Activated naive CD4-positive, alpha-beta T cell treated with anti-CD3 and anti-CD28 coated beads, Interleukin-2, amount 50 U/mL, for 24 hours (primary cell): ENCODE results near the gene FCER1A.

Experiments used
- H3K27ac Mint-ChIP-seq: one replicate; pipeline ENCODE4 v1.8.0; 2021; ENCODE audit warnings: mild to moderate bottlenecking, mixed read lengths
- H3K27me3 Mint-ChIP-seq: one replicate; pipeline ENCODE4 v1.8.0; 2021; ENCODE audit warnings: mixed read lengths
- H3K36me3 Mint-ChIP-seq: one replicate; pipeline ENCODE4 v1.8.0; 2021; ENCODE audit warnings: mixed read lengths
- H3K4me1 Mint-ChIP-seq: one replicate; pipeline ENCODE4 v1.8.0; 2021; ENCODE audit warnings: mixed read lengths
- H3K4me3 Mint-ChIP-seq: one replicate; pipeline ENCODE4 v1.8.0; 2021; ENCODE audit warnings: mild to moderate bottlenecking, mixed read lengths
- H3K9me3 Mint-ChIP-seq: one replicate; pipeline ENCODE4 v1.8.0; 2021; ENCODE audit warnings: mixed read lengths

Gene FCER1A

DNA sequence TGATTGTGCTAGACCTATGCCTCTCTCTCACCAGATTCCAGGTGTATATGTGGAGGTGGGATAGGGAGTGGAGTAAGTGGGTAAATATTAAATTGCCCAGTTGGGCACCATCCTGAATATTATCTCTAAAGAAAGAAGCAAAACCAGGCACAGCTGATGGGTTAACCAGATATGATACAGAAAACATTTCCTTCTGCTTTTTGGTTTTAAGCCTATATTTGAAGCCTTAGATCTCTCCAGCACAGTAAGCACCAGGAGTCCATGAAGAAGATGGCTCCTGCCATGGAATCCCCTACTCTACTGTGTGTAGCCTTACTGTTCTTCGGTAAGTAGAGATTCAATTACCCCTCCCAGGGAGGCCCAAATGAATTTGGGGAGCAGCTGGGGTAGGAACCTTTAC lies at the start of gene FCER1A:
FCER1A (plus strand) TSS at position 242 of the 400 bp plus-strand sequence; CDS start at position 271, 29 bp downstream.
- Mint-ChIP-seq H3K4me3 (no peak within 1 kb of the TSS), H3K27ac (no peak within 1 kb of the TSS), H3K27me3 (peaks cover 9% of the 10 kb centered on the region), H3K4me1 (no peaks in the 10 kb centered on the region), H3K36me3 (no peaks in the 10 kb centered on the region), H3K9me3 (no peaks in the 10 kb centered on the region)

DNA sequence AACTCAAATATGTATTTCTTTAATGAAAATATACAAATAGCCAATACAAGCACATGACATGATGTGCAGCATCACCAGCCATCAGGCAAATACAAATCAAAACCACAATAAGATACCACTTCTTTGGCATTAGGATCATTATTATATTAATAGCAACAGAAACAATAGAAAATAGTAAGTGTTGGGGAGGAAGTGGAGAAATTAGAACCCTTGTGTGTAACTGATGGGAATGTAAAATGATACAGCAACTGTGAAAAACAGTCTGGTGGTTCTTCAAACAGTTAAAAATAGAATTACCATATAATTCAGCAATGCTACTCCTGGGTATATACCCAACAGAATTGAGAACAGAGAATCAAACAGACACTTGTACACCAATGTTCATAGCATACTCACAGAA lies 40.8 kb upstream of the FCER1A start:
- Mint-ChIP-seq H3K9me3 (no peaks in the 10 kb centered on the region), H3K4me1 (peaks cover 2% of the 10 kb centered on the region), H3K36me3 (no peaks in the 10 kb centered on the region), H3K27ac (no peak overlapping the region), H3K27me3 (peaks cover 9% of the 10 kb centered on the region), H3K4me3 (no peak overlapping the region)

DNA sequence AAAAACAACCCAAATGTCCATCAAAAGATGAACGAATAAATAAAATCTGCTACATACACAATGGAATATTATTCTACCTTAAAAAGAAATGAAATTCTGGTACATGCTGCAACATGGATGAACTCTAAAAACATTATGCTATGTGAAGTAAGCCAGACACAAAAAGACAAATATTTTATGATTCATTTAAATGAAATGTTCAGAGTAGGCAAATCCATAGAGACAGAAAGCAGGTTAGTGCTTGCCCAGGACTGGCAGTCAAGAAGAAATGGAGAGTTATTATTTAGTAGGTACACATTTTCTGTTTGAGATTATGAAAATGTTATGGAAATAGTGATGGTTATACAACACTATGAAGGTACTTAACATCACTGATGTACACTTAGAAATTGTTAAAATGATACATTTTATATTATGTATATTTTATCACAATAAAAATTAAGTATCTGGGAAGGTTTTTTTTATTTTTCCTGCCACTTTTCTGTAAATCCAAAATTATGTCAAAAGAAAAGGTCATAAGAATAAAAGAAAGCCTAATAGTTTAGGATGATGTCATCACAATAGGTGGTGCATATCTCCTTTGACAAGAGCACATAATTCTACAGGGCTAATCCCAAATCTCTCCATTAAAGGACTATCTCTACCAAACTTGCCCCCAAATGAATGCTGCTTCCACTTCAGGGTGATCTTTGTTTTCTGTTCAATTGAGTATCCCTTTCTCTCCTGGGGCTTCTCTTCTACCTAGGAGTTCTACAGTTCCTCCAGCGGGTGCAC lies 40.2 kb upstream of the FCER1A start:
- no peaks in the 10 kb centered on the region for H3K9me3 Mint-ChIP-seq
- H3K4me3 Mint-ChIP-seq, result no peak overlapping the region
- H3K27me3 Mint-ChIP-seq, result peaks cover 10% of the 10 kb centered on the region
- H3K36me3 Mint-ChIP-seq, result no peaks in the 10 kb centered on the region
- H3K27ac Mint-ChIP-seq, result no peak overlapping the region
- peaks cover 4% of the 10 kb centered on the region for H3K4me1 Mint-ChIP-seq

DNA sequence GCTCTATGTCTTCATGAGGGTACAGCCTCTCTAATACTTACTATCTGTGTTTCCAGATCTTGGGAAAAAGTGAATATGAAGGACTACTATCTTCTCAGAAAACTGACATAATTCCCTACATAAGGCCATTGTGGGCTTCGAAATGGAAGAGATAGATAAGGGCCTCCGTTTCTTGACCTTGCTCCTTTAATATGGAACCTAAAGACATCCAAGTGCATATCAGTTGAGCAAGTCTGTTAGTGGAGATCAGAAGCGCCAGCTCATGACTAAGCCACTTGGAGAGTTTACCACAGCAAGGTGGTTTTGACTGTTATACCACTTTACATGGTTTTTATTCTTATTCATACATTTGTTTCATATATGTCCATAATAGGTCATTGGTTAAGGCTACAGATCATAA lies 35.3 kb upstream of the FCER1A start:
- no peaks in the 10 kb centered on the region for H3K9me3 Mint-ChIP-seq
- no peaks in the 10 kb centered on the region for H3K36me3 Mint-ChIP-seq
- peaks cover 27% of the 10 kb centered on the region for H3K27me3 Mint-ChIP-seq
- peaks cover 4% of the 10 kb centered on the region for H3K4me1 Mint-ChIP-seq
- H3K27ac Mint-ChIP-seq, result no peak overlapping the region
- H3K4me3 Mint-ChIP-seq, result no peak overlapping the region

DNA sequence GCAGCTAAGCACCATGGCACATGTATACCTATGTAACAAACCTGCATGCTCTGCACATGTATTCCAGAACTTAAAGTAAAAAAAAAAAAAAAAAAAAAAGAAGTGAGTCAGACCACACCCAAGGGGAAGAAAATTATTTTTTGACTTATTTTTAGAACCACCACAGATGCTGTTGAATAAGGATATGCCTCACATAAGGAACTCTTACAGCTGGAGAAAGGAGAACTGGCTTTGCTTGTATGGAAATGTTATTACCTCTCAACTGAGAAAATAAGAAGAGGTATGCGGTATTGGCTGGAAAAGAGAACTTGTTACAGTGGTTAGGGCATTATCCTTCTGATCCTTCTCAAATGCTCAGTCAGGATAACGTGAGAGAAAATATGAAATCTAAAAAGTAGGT lies 27.5 kb upstream of the FCER1A start:
- Mint-ChIP-seq H3K27me3 (peaks cover 11% of the 10 kb centered on the region), H3K9me3 (no peaks in the 10 kb centered on the region), H3K4me3 (no peak overlapping the region), H3K4me1 (no peaks in the 10 kb centered on the region), H3K27ac (no peak overlapping the region), H3K36me3 (no peaks in the 10 kb centered on the region)

DNA sequence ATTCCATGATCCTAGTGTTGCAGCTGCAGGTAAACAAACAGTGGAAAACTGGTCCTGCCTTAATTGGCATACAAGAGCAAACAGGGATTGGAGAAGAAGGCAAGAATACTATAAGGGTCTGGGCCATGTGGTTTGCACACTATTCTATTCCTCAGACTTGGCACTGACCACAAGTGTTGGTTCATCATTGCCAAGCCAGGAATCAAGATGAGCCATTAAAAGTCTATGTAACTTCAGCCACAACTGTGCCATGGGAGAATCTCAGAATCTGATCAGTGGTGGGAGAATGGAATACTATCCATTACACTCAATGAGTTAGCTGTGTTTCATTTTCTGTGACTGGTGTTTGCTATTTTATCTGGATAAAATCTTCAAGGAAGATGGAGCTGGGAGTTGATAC lies 26.2 kb upstream of the FCER1A start:
- Mint-ChIP-seq H3K27ac (no peak overlapping the region), H3K27me3 (peaks cover 4% of the 10 kb centered on the region), H3K9me3 (no peaks in the 10 kb centered on the region), H3K36me3 (no peaks in the 10 kb centered on the region), H3K4me3 (no peak overlapping the region), H3K4me1 (no peaks in the 10 kb centered on the region)

DNA sequence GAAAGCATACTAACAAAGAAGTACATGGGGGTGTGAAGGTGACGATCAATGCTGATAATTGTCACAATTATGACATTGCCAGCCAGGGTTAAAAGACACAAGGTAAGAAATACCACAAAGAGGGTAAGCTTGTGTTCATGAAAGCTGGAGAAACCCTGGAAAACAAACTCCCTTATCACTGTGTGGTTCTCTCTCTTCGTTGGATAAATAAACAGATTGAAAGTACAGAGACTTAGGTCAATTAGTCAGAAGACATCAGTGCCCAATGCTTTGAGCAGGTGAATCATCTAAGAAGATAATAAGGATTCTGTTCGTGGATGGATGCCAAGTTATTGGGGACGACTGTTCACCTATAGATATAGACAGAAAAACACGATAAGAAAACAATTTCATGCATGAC lies 22.4 kb upstream of the FCER1A start:
- H3K36me3 Mint-ChIP-seq, result no peaks in the 10 kb centered on the region
- H3K4me1 Mint-ChIP-seq, result no peaks in the 10 kb centered on the region
- no peaks in the 10 kb centered on the region for H3K9me3 Mint-ChIP-seq
- H3K27me3 Mint-ChIP-seq, result peaks cover 3% of the 10 kb centered on the region
- H3K27ac Mint-ChIP-seq, result no peak overlapping the region
- no peak overlapping the region for H3K4me3 Mint-ChIP-seq

DNA sequence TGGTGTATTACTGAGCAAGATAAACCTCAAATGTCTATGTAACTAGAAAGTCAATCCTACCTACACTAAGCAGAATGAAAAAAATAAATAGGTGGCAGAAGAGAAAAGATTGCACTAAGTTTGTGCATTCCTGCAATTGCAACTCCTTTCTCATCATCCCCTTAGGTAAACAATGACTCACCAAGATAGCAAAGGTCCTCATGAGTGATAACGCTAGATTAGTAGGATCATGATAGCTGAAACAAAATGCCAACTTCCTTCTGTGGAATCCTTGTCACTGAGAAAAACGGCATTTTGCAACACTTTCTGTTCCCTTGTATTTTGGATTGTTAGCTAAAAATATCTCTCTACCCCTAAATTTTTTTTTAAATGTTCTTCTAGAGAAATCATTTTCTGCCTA lies 20.0 kb upstream of the FCER1A start:
- Mint-ChIP-seq H3K36me3 (no peaks in the 10 kb centered on the region), H3K9me3 (no peaks in the 10 kb centered on the region), H3K4me1 (no peaks in the 10 kb centered on the region), H3K27me3 (peaks cover 1% of the 10 kb centered on the region), H3K27ac (no peak overlapping the region), H3K4me3 (no peak overlapping the region)

DNA sequence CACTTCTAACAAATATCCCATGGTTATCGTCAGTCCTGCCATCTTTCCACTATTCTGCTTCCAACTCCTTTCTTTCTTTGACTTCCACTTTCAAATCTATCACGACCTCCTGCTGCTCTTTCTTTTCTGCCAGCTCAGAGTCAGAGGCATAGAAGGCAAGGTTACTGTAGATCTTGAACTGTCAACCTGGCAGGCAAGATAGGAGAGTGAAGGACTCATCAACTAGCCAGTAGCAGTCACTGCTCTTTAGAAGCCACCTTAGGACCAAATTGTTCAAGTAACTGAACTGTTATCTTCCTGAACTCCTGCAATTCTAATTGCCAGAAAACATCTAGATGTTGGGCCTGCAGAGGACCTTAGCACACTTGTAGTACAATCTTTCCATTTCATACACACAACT lies 13.1 kb upstream of the FCER1A start:
- H3K27ac Mint-ChIP-seq, result no peak overlapping the region
- H3K9me3 Mint-ChIP-seq, result no peaks in the 10 kb centered on the region
- peaks cover 8% of the 10 kb centered on the region for H3K27me3 Mint-ChIP-seq
- no peaks in the 10 kb centered on the region for H3K4me1 Mint-ChIP-seq
- H3K36me3 Mint-ChIP-seq, result no peaks in the 10 kb centered on the region
- no peak overlapping the region for H3K4me3 Mint-ChIP-seq

DNA sequence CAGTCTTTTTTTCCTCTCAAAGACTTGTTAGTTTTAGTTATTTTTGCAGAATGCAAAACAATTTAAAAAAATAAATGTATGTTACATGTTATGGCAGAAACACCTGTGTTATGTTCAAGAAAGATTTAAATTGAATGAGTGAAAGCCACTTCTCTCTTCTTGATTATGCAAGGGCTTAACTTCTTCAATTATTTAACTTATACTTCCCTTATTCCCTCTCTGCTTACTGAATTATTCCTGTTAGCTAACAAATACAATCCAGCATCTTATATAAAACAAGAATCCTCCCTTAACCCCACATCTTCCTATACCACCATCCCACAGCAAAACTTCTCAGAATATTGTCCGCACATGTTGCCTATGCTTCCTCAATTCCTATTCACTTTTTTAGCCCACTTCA lies 10.7 kb upstream of the FCER1A start:
- Mint-ChIP-seq H3K36me3 (no peaks in the 10 kb centered on the region), H3K4me3 (no peak overlapping the region), H3K27ac (no peak overlapping the region), H3K27me3 (peaks cover 8% of the 10 kb centered on the region), H3K4me1 (no peaks in the 10 kb centered on the region), H3K9me3 (no peaks in the 10 kb centered on the region)

DNA sequence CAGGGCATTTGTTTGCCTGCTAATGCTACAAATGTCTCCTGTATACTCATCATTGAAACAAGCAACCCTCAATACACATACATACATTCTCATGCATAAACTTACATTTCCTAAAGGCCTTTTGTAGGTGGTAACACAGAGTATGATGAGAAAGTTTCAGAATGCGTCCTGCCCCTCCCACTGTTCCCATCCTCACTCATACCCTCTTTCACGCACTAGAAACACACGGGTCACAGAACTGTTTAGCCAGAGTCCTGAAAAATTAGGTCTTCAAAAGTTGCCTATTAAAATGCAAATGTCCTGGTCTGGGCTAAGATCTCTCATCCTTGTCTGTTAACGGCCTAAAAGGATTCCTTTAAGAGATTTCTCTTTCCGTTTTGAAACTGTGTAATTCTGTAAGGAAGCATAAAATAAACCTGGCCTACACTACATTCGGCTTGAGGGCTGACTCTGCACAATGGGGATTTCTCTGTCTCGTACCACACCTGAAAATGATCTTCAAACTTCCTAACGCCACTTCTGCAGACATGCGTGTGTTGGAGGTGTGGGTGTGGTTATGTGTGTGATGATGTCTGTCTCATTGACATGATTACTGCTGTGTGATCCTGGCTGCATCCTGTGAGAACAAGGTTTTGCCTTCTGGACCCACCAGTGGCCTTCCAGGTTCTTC lies 5.3 kb upstream of the FCER1A start:
- Mint-ChIP-seq H3K4me3 (no peak overlapping the region), H3K4me1 (no peaks in the 10 kb centered on the region), H3K27ac (no peak overlapping the region), H3K9me3 (no peaks in the 10 kb centered on the region), H3K36me3 (no peaks in the 10 kb centered on the region), H3K27me3 (peaks cover 7% of the 10 kb centered on the region)

DNA sequence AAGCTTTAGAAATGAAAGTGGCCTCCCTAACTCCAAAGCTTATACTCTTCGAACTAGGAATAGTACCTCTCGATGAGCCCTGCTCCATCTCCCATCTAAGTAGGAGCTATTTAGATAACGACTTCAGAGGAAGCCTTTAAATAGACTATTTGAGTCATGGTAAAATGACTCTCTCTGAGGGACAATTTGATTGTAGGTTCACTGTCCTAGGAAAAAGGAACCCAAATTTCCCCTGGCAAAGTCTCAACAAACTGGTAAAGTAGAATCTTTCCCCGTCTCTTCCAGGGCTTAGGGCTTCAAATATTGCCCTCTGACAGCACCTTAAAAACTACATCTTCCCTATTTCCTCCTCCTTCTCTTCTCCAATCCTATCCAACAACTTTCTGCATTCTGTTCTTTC lies 2.0 kb upstream of the FCER1A start:
- Mint-ChIP-seq H3K9me3 (no peaks in the 10 kb centered on the region), H3K27ac (no peak overlapping the region), H3K4me1 (no peaks in the 10 kb centered on the region), H3K4me3 (no peak overlapping the region), H3K36me3 (no peaks in the 10 kb centered on the region), H3K27me3 (peaks cover 8% of the 10 kb centered on the region)

DNA sequence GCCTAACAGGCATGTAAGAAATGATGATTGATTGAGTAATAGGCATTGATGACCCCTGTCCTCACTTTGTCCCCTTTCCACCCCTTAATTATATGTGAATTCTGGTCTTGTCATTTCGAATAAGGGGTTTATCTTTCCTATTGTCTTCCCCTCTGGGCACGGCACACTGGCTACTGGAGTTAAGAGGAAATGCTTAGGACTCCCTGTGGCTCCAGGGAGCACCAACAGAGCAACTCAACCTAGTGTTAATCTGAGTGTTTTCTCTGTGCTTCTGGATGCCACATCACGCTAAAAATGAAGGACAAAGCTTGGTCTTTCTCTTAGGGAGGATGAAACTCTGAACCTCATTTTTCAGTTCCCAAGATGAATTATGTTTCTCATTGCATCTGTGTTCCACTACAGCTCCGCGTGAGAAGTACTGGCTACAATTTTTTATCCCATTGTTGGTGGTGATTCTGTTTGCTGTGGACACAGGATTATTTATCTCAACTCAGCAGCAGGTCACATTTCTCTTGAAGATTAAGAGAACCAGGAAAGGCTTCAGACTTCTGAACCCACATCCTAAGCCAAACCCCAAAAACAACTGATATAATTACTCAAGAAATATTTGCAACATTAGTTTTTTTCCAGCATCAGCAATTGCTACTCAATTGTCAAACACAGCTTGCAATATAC lies 5.3 kb downstream of the FCER1A start:
- Mint-ChIP-seq H3K4me1 (no peaks in the 10 kb centered on the region), H3K9me3 (no peaks in the 10 kb centered on the region), H3K27me3 (peaks cover 6% of the 10 kb centered on the region), H3K4me3 (no peak overlapping the region), H3K27ac (no peak overlapping the region), H3K36me3 (no peaks in the 10 kb centered on the region)

DNA sequence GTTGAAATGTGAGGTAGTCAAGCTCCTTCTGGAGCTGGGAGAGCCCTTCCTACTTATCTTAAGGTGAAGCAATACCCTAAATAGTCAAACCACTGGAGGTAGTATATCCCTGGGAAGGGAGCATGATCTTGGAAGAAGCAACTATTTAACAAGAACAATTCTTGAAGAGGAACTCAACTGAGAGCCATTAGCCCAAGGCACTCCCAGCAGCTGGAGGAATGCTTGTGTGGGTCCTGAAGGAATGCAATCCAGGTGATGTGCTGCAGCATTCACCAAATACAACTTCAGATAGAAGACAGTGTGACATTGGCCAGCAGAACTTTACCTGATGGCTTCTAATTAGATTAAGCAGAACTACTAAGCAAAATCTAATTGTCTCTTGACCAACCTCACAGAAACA lies 9.5 kb downstream of the FCER1A start:
- no peaks in the 10 kb centered on the region for H3K4me1 Mint-ChIP-seq
- H3K36me3 Mint-ChIP-seq, result no peaks in the 10 kb centered on the region
- no peak overlapping the region for H3K4me3 Mint-ChIP-seq
- H3K27me3 Mint-ChIP-seq, result peaks cover 9% of the 10 kb centered on the region
- no peaks in the 10 kb centered on the region for H3K9me3 Mint-ChIP-seq
- H3K27ac Mint-ChIP-seq, result no peak overlapping the region

DNA sequence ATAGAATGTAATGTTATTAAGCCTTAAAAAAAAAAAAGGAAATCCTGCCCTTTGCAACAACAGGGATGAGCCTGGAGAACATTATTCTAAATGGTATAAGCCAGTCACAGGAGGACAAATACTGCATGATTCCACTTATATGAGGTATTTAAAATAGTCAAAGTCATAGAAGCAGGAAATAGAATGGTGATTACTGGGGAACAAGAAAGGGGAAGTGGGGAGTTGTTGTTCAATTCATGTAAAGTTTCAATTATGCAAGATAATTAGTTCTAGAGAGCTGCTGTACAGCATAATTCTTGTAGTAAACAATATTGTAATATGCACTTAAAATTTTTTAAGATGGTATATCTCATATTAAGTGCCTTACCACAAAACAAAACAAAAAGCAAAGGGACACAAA lies 13.2 kb downstream of the FCER1A start:
- H3K36me3 Mint-ChIP-seq, result no peaks in the 10 kb centered on the region
- no peak overlapping the region for H3K27ac Mint-ChIP-seq
- peaks cover 11% of the 10 kb centered on the region for H3K27me3 Mint-ChIP-seq
- H3K4me3 Mint-ChIP-seq, result no peak overlapping the region
- H3K9me3 Mint-ChIP-seq, result no peaks in the 10 kb centered on the region
- H3K4me1 Mint-ChIP-seq, result no peaks in the 10 kb centered on the region
